H1 (cell line): ENCODE data around the gene KLK12. TPM values are rescaled to one million over a fixed set of nuclear protein-coding genes. Genes with fewer than 3 reads are reported as not detected.

Experiments used
- CHD7 ChIP-seq: fragments of 300-600 bp; sonication (generic); IDR thresholded peaks from 2 replicates; pipeline ENCODE4 v1.7.1; 2012; ENCODE audit warnings: low read length, moderate library complexity, mild to moderate bottlenecking, inconsistent platforms; ENCODE audit not compliant: insufficient replicate concordance
- polyA plus RNA-seq, 7 experiments: library from polyadenylated mRNA; depleted of rRNA in 3 of 7; stranded (reverse) in 5 of 7; unstranded in 2 of 7; fragments of >200 nt in 5 of 7; fragments of 200-250 nt in 2 of 7; gene quantifications; 1 replicate in 5 of 7; 2 replicates in 1 of 7; 4 replicates in 1 of 7; pipeline versions ENCODE4 v1.2.1 to v1.2.3, GENCODE V29; 2011 to 2013; ENCODE audit warnings: missing spikeins in 2 of 7, mixed read lengths in 2 of 7
- total RNA-seq: library from RNA; stranded (reverse); fragmentation: NEBNext Ultra II Directional; extraction: Animal tissue kit (Norgen Biotek cat#: 25700); gene quantifications from 2 replicates; pipeline ENCODE4 v1.2.1, GENCODE V29; 2021

KLK12 gene
- total and polyA plus RNA-seq, 2 of the 8 experiments (the other 6 are each of a cell fraction or from before 2014, with no cell fraction given), result 0.24 TPM; not detected in 1

- no peak for TF ChIP-seq CHD7
- TF ChIP-seq, all 59 proteins: peak for 0
Measured at GRCh38 chr19:50980208-50980607, 54.6 kb downstream of the KLK12 start (continued).
